ENCODE results near the gene WWTR1. TPM values are rescaled to one million over a fixed set of nuclear protein-coding genes. Genes with fewer than 3 reads are reported as not detected.

The WWTR1 gene
- total and polyA plus RNA-seq, 2 donors from 2014 or later, result 23.3 to 117 TPM

DNA sequence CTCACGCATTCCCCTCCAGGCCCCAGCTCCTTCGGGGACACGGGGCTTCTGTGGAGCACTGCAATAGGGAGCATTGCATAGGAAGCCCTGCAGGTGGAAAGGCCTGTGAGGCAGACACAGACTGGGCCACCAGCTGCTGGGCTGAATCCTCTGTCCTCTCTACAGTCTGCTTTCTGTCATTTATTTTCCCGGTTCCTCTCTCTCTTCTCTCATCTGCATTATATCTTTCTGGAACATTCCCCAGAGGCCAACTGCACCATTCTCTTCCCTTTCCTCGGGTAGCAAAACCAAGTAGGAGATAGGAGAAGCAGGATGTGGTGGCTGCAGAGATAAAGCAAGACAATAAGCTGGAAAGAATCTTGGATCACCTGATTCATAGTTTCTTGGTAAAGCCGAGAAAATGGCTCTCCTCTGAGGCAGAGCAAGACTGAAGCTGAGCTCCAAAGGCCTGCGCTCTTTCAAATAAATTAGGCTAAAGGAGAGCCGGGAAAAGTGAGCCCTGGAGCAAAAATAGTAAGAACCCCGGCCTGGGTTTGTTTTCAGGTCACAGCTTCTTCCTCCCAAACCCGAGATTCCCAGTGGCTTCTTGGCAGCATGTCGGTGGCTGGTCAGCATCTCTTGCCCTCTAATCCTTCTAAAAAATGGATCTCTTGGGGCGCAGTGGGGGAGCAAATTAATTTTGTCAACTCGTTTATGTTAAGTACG is 178.1 kb downstream of the WWTR1 start:
- DNase-seq (peak in 4 of 5 donors; percentile 30 to 83 (median 42)), FAIRE-seq (no peak)
- TF ChIP-seq, protein P1, sequence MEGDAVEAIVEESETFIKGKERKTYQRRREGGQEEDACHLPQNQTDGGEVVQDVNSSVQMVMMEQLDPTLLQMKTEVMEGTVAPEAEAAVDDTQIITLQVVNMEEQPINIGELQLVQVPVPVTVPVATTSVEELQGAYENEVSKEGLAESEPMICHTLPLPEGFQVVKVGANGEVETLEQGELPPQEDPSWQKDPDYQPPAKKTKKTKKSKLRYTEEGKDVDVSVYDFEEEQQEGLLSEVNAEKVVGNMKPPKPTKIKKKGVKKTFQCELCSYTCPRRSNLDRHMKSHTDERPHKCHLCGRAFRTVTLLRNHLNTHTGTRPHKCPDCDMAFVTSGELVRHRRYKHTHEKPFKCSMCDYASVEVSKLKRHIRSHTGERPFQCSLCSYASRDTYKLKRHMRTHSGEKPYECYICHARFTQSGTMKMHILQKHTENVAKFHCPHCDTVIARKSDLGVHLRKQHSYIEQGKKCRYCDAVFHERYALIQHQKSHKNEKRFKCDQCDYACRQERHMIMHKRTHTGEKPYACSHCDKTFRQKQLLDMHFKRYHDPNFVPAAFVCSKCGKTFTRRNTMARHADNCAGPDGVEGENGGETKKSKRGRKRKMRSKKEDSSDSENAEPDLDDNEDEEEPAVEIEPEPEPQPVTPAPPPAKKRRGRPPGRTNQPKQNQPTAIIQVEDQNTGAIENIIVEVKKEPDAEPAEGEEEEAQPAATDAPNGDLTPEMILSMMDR (IDR thresholded peaks at IDR 0.05; ENCODE audit: borderline replicate concordance, extremely low read depth, insufficient read depth), result no peak
- Histone ChIP-seq H3K9ac (ENCODE audit: low read length in 3 of 3) (peak overlapping the region in 1 of 3 donors; percentile 23), H3K27me3 (ENCODE audit: control insufficient read depth, insufficient read depth, low read length) (no peaks in the 10 kb centered on the region), H3K36me3 (ENCODE audit: control insufficient read depth in 2 of 3, insufficient read depth in 3 of 3, low read length in 3 of 3) (no peaks in the 10 kb centered on the region), H3K9me3 (ENCODE audit: control insufficient read depth in 2 of 3, insufficient read depth in 1 of 3, low read length in 3 of 3) (no peaks in the 10 kb centered on the region), H3K4me1 (ENCODE audit: control insufficient read depth in 2 of 3, insufficient read depth in 2 of 3, low read depth in 1 of 3, low read length in 3 of 3) (peaks cover 0 to 11% (median 5%) of the 10 kb centered on the region in 3 donors), H3K4me3 (ENCODE audit: low read length in 3 of 3) (no peak overlapping the region), H3K27ac (ENCODE audit: low read depth in 2 of 2, low read length in 2 of 2) (peak overlapping the region; percentile 54)
- intact Hi-C loops (cut with DNase I), result loop anchor here (10.0 kb wide), 1 partner anchor 85 kb away; no protein-coding TSS in a partner anchor

DNA sequence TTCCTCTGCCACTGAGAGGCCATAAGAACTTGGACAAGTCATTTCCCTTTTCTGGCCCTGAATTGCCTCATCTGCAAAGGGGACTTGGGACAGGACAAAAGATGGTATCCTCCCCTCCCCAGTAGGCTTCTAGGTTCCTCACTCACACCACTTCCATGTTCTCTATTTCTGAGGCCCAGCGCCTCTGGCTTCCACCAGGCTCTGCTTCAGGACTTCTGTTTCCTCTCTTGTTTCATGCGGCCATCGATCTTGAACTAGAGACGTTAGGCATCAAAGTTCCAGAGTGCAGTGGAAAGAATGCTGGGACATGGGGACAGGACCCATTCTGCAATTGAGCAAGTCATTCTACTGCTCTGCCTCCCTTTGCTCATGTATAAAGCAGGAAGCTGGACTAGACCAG is 181.6 kb downstream of the WWTR1 start:
- H3K4me1 ChIP-seq (ENCODE audit: control insufficient read depth in 2 of 3, insufficient read depth in 2 of 3, low read depth in 1 of 3, low read length in 3 of 3), result peaks cover 10 to 25% (median 15%) of the 10 kb centered on the region in 3 donors
- DNase-seq (no peak), FAIRE-seq (no peak)
- H3K27ac ChIP-seq (ENCODE audit: low read depth in 2 of 2, low read length in 2 of 2), result no peak overlapping the region
- no peaks in the 10 kb centered on the region for H3K36me3 ChIP-seq (ENCODE audit: control insufficient read depth in 2 of 3, insufficient read depth in 3 of 3, low read length in 3 of 3)
- no peak overlapping the region for H3K4me3 ChIP-seq (ENCODE audit: low read length in 3 of 3)
- H3K27me3 ChIP-seq (ENCODE audit: control insufficient read depth, insufficient read depth, low read length), result no peaks in the 10 kb centered on the region
- intact Hi-C loops (cut with DNase I), result loop anchor here (10.0 kb wide), 1 partner anchor 81 kb away; no protein-coding TSS in a partner anchor
- TF ChIP-seq, protein P1 (IDR thresholded peaks at IDR 0.05; ENCODE audit: borderline replicate concordance, extremely low read depth, insufficient read depth), result no peak
- no peaks in the 10 kb centered on the region for H3K9me3 ChIP-seq (ENCODE audit: control insufficient read depth in 2 of 3, insufficient read depth in 1 of 3, low read length in 3 of 3)
- H3K9ac ChIP-seq (ENCODE audit: low read length in 3 of 3), result no peak overlapping the region

DNA sequence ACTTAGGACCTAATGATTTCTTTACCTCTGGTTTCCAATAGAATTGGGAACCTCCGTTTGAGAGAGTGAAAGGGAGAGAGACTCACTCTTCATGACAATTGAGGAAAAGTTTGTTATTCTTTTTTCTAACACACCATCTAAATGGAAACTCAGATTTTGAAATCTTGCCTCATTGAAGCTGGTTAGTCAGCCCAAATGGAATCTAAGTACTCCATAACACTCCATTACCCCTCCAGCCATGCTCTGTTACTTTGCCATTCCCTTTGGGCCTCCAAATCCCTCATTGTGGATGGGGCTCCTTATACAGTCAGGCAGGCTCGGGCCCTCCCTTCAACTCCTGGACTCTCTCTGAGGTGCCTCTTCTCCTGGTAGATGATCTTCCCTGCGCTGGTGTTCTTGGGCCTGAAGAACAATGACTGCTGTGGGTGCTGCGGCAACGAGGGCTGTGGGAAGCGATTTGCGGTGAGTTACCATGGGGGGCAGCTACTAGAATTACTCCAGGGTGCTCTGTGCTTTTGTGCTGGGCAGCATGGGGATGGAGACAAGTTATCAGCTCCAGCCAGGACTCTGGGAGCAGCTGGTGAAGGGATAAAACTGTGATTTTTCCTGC is 182.3 kb downstream of the WWTR1 start:
- Histone ChIP-seq H3K27me3 (ENCODE audit: control insufficient read depth, insufficient read depth, low read length) (no peaks in the 10 kb centered on the region), H3K9ac (ENCODE audit: low read length in 3 of 3) (no peak overlapping the region), H3K4me3 (ENCODE audit: low read length in 3 of 3) (no peak overlapping the region), H3K36me3 (ENCODE audit: control insufficient read depth in 2 of 3, insufficient read depth in 3 of 3, low read length in 3 of 3) (no peaks in the 10 kb centered on the region), H3K4me1 (ENCODE audit: control insufficient read depth in 2 of 3, insufficient read depth in 2 of 3, low read depth in 1 of 3, low read length in 3 of 3) (peaks cover 10 to 26% (median 15%) of the 10 kb centered on the region in 3 donors), H3K9me3 (ENCODE audit: control insufficient read depth in 2 of 3, insufficient read depth in 1 of 3, low read length in 3 of 3) (no peaks in the 10 kb centered on the region), H3K27ac (ENCODE audit: low read depth in 2 of 2, low read length in 2 of 2) (peak overlapping the region in 1 of 2 donors; percentile 32)
- TF ChIP-seq, protein P1 (IDR thresholded peaks at IDR 0.05; ENCODE audit: borderline replicate concordance, extremely low read depth, insufficient read depth), result no peak
- FAIRE-seq (no peak), DNase-seq (no peak)
- intact Hi-C loops (cut with DNase I), result loop anchor here (10.0 kb wide), 1 partner anchor 81 kb away; no protein-coding TSS in a partner anchor
